Activated CD4-positive, CD25-positive, alpha-beta regulatory T cell treated with anti-CD3 and anti-CD28 coated beads, Interleukin-2, amount 50 U/mL, for 72 hours (primary cell): ENCODE measurements around the gene PLOD2.

Experiments
- DNase-seq: peaks from one replicate; pipeline ENCODE4 v3.0.0; 2021

PLOD2 gene

DNA sequence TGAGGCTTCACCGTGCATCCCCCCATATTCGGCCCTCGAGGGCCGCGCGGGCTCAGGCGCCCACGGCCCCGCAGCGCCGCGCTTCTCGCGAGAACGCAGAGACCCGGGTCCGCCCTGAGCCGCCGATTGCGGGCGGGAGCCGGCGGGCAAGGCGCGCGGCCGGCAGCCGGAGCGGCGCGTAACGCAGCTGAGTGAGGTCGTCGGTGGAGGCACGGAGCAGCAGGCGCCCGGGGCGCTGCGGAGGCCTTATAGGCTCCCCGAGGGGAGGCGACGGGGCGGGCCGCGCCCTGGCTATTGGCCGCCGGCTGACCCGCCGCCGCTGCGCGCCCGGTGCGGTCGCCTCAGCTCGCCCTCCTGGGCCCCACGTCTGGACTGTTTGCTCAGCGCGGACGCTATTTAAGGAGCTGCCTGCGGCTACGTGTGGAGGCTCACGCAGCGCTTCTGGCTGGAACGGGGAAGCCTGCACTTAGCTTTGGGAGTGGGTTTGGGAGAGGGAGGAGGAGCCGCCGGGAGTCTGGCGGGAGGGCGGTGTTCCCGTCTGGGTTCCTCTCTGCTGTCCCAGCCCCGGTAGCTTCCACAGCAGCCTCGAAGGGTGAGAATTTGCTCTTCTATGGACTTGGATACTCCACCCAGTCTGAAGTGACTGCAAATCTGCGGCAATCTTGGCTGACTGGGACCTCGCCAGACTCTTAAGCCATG lies at the start of gene PLOD2:
PLOD2 (minus strand) TSS at position 221 of the 699 bp plus-strand sequence; CDS start at position 26, 195 bp downstream.
- DNase-seq: peak; percentile 29

DNA sequence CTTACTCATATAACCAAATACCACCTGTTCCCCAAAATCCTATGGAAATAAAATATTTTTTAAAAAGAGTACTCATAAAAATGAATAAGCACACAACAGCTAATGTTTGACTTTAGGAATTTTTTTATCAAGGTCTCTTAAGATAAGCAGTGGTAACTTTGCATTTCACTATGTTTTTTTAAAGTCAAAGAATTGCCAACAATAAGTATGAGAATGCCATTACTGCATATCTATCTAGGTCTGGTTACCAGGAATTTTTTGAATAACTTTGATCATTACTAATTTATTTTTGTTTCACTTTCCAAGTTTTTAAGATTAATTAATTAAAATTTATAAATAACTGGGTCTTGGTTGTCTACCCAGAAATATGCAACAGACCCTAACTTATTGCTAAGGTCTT lies 48.4 kb upstream of the PLOD2 start:
- no peak for DNase-seq

DNA sequence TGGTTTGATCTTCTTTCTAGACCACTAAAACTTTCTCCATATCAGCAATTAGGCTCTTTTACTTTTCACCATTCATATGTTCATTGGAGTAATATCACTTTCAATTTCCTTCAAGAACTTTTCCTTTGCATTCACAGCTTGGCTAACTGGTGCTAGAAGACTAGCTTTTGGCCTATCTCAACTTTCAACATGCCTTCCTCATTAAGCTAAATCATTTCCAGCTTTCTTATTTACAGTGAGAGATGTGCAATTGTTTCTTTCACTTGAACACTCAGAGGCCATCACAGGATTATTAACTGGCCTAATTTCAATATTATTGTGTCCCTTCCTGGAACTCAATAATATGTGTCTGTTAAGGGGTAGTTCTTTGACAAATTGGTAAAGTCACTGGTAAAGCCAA lies 42.8 kb upstream of the PLOD2 start:
- no peak for DNase-seq

DNA sequence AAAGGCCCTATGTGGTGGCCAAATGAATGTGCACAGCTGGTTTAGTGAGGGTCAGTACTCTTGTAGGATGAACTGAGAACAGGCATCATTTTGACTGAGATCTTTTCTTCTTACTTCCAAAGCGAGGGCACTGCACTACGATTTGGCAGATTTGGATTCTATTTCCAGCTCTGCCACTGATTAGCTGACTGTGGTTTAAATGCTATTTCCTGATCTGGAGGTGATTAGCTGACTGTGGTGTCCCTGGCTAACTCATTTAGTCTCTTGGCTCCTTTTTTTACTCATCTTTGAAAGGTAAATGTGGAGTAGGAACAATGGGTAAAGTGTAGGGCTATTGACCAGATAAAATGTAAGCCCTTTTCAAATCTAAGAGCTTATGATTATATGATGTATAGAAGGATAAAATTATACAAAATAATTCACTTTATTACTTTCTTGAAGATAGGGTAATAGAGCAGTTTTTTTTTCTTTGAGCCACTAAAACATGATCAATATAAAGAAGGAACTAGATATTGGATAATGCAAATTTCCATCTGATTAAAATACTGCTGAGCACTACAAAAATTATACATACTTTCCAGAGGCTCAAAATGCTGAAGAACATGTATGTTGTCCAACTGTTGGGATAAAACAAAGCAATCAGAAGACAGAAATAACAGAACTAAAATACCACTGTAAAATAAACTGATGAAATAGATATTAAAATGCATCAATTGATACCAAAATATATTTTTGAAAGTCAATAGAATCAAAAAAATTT lies 39.7 kb upstream of the PLOD2 start:
- DNase-seq: no peak

DNA sequence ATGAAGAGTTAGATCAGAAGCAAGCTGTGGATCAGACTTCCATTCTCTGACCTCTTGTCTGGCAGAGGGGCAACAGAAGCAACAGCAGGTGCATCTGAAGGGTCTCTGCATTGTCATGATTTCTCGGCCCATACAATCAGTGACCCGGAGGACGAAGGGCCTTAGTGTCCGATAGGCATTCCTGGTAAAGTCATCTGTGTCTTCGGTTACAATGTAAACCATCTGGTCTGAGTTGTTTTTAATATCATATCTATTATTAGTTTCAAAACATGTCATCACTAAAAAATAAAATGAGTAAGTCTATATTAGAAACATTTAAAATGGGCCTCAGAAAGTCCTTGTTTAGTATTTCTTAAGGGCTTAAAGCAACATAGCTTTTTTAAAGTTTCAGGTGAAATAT lies 38.8 kb upstream of the PLOD2 start:
- DNase-seq: no peak

DNA sequence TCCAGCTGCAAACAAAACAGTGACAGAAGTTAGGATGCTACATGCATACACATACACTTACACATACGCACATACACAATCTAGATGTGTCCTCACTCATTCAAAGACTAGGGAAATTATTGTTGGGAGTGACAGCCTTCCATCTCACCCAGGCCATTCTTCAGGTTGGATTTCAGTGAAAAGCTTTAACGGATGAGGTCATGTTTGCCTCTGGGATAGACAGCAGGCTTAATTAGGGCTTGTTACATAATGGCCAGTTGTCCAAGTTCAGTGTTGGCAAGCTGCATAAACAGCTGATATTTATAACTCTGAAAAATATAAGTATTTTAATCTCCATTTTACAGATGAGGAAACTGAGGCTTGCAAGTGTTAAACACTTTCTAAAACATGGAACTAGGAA lies 35.8 kb upstream of the PLOD2 start:
- no peak for DNase-seq

DNA sequence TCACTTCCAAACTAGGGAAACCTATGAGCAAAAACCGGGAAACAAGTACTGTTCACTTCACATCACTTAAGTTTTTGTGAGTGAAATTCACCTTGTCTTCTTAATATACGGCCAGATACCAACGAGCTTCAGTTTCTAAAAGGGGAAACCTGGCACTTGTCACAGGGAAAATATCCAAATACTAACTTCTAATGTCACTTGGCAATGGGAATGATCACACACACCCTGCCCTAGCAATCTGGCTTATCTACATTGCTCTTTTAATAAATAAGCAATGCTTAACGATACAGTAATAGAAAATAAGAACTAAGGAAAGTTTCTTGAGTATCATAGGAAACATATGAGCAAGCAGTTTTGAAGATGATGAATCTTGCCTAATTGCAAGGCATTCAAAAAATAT lies 34.6 kb upstream of the PLOD2 start:
- DNase-seq: no peak

DNA sequence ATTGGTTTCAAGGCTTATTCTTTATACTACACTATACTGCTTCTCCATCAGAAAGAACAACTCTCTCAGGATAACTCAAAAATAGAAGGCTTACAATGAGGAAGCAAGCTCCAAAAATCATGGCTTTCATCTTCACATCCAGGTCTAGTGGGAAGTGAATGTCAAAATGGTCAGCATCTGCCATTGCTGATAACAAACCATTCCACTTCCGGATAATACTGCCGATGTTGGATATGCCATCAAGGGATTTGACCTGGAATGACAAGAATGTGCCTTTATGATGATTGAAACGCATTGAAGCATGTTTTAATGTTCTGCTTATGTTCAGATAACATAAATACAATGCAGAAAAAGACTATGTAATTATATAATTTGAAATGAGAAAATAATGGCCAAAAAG lies 34.0 kb upstream of the PLOD2 start:
- no peak for DNase-seq

DNA sequence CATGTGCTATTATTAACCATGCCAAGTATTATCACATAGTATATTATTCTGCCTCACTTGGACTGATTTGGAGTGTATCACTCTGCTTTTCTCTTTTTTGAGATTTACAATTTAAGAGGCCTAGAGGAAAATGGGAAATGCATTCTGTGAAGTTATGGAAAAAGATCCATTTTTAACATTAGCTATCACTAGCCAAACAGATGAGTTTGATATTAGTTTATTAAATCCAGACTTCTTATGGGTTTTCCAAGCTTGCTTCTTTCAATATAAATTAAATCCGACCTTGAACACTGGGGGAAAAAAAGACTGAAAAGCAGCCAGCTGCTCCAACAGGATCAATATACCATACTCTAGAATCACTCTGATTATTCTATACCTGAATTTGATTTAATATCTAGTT lies 30.1 kb upstream of the PLOD2 start:
- no peak for DNase-seq

DNA sequence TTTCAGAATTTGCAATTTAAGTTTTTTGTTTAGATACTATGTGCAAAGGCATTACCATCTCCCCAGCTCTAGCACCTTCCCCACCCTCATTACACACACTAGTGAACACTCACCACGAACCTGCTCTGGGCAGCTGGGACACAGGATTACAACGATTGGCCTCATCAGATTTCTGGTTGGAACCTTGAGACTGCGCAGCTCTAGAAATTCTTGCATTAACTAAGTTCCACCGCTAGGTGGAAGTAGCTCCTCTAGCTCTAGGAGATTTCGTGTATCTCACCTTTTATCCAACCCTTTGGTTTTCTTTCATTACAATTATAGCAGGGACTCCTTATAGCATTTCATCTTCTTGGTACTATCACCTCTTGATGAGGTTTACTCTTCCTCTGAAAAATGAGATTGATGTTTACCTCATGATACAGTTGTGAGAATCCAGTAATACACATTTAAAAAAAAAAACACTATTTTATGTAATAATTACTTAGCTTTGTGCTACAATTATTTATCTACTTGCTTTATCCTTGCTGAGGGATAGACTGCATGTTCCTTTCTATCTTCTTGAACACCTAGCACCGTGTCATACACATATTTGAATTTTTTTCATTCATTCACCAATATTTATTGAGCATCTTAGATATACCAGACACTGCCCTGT lies 28.7 kb upstream of the PLOD2 start:
- no peak for DNase-seq

DNA sequence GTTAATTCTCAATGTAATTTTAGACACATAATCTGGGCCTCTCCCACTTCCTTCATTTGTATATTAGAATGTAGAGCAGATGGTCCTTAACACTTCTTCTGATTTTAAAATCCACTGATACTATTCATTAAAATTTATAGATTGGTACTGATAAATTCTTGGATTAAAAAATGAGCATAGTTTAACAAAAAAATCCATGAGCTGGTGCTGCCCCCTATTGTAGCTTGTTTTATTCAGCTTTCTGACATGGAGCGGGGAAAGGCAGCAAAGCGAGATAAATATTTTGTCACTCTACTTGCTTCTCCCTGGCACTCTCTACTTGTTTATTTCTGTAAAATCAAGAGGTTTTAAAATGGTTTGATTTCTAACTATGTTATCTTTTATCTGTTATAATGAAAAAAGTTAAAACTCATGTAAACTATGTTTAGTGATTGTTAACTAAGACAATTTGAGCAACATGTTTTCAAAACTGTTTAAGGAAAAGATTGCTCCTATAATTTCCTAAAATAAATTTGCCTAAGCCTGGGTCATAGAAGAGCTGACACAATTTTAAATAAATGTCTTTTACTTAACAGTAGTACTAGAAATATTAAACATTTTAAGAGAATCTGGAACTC lies 26.5 kb upstream of the PLOD2 start:
- DNase-seq: no peak

DNA sequence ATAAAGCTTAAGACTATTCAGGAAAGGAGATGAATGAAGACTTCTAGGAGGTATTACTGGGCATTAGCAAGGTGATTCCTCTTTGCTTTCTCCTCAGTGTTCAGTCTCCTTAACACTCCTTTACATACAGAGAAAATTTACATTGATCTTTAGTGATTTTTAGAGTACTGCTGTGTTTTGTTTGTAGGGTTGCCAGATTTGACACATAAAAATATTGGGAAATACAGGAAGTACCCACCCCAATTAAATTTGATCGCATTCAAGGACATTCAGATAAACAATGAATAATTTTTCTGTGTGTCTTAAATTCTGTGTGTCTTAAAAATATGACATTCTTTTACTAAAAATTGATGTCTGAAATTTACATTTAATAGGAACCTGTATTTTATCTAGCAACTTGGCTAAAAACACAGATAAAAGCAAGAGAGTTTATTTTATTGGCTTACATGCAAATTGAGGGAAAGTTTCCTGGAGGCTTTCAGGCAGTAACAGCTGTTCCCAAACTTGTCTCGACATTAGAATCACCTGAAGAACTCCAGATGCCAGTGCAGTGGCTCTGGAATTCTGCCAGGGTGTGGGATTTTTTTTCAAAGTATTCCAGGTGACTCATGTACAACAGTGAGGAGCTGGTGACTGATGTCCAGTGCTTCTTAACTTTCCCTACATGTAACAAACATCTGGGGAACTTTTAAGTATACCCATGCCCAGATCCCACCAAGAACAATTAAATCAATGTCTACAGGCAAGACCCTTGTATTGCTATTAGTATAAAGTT lies 23.4 kb upstream of the PLOD2 start:
- no peak for DNase-seq

DNA sequence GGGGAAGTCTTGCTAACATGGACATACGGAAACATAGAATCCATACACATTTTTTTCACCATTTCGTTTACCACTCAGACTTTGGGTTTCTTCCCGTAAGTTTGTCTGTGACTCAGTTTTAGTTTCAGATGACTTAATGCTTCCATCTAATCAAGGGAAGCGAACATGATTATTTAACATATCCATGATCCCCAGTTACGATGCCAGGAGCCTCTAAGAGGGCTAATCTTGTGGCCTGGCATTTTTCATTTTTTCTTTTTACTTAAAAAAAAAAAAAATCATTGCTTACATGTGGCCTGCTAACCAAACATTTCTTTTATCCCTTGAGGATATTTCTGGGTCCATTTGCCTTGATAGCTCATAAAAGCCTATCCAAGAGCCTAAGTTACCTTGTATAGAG lies 20.2 kb upstream of the PLOD2 start:
- DNase-seq: no peak

DNA sequence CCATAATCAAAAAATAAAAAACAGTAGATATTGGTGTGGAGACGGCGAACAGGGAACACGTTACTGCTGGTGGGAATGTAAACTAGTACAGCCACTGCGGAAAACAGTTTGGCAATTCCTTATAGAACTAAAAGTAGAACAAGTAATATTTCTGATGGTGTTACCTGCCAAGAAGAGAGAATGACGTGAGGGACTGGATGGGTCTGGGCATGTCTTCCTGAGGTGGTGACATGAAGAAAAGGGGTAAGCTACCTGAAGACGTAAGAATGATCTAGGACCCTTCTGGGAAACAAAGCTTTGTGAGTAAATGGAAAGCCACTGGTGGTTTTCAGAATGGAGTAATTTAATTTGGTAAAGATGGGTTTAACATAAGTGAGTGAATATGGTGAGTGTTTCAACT lies 19.4 kb upstream of the PLOD2 start:
- DNase-seq: no peak

DNA sequence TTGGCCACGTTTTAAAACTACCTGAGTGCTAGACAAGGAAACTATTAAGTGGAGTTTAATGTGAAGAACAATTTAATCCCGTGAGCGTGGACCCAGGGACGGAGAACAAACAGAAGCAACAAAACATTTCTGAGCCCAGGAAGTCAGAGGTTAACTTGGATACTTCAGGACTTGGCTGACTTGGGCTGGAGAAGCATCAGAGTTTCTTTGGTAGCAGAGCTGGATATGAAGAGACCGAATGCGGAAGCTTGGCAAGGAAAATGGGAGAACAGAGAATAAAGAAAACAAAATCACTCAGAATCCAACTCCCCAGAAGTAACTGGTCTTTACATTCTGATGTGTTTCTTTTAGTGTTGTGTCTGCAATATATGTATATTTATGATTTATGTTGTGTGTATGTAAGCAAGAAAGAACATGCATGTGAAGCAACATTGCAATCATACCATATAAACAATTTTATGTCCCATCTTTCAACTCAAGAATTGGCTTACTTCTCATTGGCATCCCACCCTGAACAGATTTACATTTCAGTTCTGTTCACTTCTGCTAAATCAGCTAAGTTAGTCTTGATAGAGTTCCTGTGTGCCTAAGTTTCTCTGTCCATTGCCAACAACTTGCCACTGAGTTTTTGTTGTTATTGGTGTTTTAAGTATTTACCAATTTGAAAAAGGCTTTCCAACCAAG lies 17.2 kb upstream of the PLOD2 start:
- DNase-seq: no peak

DNA sequence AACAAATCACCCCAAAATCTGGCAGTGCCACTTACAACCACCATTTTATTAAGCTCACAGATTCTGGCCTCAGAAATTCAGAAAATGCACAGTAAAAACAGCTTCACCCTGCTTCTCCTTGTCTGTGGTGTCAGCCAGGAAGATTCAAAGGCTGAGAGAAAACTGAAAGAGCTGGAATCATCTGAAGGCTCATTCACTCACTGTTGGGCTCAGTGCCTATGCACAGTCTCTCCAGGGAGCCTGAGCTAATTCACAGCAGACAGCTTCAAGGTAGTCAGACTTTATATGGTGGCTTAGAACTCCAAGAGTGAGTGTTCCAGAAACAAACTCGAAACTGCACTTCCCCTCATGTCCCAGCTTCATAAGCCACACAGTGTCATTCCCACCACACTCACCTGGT lies 16.5 kb upstream of the PLOD2 start:
- no peak for DNase-seq

DNA sequence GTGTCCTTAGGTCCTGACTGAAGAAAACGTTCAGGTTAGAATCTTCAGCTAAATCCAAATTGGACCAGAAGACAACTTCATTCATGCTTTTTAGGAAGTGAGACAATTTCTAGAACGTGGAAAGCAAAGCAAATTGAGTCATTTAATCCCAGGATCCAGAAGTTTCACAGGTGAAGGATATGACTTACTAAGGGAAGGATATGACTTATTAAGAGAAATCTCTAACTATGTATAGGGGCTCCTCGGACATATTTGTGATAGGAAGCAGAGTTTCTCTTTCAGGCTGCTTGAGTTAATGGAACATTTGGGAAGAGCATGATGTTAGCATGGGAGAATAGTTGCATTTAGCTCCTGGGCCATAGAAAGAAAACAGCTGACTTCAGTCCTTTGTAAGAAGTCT lies 16.1 kb upstream of the PLOD2 start:
- no peak for DNase-seq

DNA sequence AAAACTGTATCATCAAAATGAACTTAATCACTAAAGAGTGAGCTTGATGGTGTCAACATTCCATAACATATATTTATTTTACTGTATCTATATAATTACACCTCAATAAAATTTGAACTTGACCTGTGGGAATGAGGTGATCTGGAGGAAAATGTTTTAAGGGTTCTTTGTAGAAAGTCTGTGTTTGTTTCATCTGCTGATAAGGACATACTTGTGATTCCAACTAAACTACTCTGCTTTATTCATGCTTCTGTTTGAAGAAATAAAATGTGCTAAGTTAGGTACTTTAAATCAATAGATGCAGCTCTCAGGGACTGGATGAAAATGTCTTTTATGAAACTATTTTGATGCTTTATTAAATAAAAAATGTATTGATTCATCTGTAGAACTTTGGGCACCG lies 11.6 kb upstream of the PLOD2 start:
- DNase-seq: no peak

DNA sequence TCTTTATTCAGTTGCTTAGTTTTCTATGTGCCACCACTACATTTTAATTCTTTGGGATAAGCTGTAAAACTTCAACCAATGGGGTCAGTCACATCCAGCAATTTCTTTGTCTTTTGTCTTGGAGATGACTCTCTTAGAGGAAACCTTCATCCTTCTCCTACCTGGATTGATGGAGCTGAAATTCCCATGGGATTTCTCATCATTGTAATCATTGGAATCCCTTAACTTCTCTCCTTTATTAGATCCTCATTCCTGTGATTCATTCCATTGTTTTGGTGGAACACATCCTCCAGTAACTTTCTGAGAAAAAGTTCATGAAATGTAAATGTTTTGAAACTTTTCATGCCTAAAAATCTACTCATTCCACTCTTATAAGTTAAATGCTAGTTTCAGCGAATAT lies 9.6 kb upstream of the PLOD2 start:
- DNase-seq: no peak

DNA sequence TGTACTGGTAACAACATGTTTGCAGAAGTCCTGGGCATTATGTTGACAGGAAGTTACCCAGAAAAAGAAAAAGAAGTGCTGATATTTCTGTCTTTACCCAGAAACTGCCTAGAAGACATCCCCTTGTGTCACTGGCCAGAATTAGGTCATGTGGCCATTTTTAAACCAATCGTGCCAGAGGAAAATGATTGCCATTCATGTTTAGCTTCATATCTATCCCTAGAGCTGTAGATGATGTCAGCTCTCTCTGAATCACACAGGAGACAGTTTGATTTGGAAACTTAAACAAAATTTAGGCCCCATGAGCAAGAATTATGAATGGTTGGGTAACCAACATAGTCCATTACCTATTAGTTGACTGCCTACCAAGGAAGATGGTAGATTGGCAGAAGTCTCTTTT lies 8.9 kb upstream of the PLOD2 start:
- no peak for DNase-seq

DNA sequence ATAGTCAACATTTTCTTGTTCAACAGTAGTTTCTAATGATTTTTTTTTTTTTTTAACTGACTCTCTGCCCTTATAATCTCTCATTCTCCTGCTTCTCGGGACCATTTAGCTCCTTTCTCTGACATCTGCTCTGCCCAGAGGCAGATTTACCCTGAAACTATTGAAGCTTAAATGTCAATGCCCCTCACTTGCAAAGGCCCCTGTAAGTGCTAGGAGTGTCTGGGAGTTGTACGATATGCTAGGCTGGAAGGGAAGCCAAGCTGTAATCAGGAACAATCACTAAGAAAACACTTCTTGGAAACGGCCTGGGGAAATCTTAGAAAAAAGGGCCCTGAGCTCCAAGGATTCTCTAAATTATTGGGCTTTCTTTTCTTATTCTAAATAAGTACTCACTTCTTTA lies 5.8 kb upstream of the PLOD2 start:
- no peak for DNase-seq

DNA sequence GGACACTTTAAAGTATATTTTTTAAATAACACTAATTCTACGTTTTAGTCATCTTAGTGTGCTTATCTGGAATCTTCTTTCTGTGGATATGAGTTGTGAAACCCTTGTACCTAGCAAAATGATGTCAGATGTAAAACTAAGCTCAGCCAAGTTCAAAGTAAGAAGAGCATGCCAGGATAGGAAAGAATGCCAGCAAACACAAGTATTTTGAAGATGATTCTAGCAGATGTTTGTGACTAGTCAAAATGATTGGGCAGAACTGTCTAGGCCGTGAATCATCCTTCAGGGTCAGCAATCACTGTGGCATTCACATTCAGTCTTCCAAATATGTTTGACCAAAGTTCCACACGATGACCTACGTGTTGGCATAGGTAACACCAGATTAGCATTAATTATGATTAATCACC lies 5.4 kb upstream of the PLOD2 start:
- no peak for DNase-seq
